Measurements from ENCODE around the gene PLD6.
"Not testable (repeated sequence)": the region's sequence is repeated elsewhere in the genome, so short reads cannot be mapped to it uniquely, and the experiment has no call there.

The PLD6 gene

GRCh38 chr17:17176341-17176740, 29.8 kb downstream of the PLD6 start:
- DNase-seq (ENCODE audit: low read depth in 2 of 2): no peak

- DNase-seq (ENCODE audit: low read depth in 2 of 2): no peak
Observed at GRCh38 chr17:17175917-17176316, 30.2 kb downstream of the PLD6 start.

- no peak for DNase-seq (ENCODE audit: low read depth in 2 of 2)
Observed at GRCh38 chr17:17175340-17175739, 30.8 kb downstream of the PLD6 start.

- no peak for DNase-seq (ENCODE audit: low read depth in 2 of 2)
Observed at GRCh38 chr17:17173921-17174320, 32.2 kb downstream of the PLD6 start.

- no peak for DNase-seq (ENCODE audit: low read depth in 2 of 2)
Observed at GRCh38 chr17:17172990-17173389, 33.1 kb downstream of the PLD6 start.

GRCh38 chr17:17172001-17172939, 33.9 kb downstream of the PLD6 start:
- DNase-seq (ENCODE audit: low read depth in 2 of 2): no peak

- DNase-seq (ENCODE audit: low read depth in 2 of 2): no peak
Observed at GRCh38 chr17:17171186-17171585, 34.9 kb downstream of the PLD6 start.

GRCh38 chr17:17170346-17170985, 35.7 kb downstream of the PLD6 start:
- DNase-seq (ENCODE audit: low read depth in 2 of 2): no peak

GRCh38 chr17:17169396-17169795, 36.7 kb downstream of the PLD6 start:
- no peak for DNase-seq (ENCODE audit: low read depth in 2 of 2)

GRCh38 chr17:17168401-17168800, 37.7 kb downstream of the PLD6 start:
- no peak for DNase-seq (ENCODE audit: low read depth in 2 of 2)

GRCh38 chr17:17167986-17168385, 38.1 kb downstream of the PLD6 start:
- DNase-seq (ENCODE audit: low read depth in 2 of 2): no peak

- no peak for DNase-seq (ENCODE audit: low read depth in 2 of 2)
Observed at GRCh38 chr17:17167356-17167755, 38.8 kb downstream of the PLD6 start.

- no peak for DNase-seq (ENCODE audit: low read depth in 2 of 2)
Observed at GRCh38 chr17:17166446-17166845, 39.7 kb downstream of the PLD6 start.

- no peak for DNase-seq (ENCODE audit: low read depth in 2 of 2)
Observed at GRCh38 chr17:17165666-17166308, 40.3 kb downstream of the PLD6 start.

- DNase-seq (ENCODE audit: low read depth in 2 of 2): no peak
Observed at GRCh38 chr17:17164676-17165075, 41.5 kb downstream of the PLD6 start.

- no peak for DNase-seq (ENCODE audit: low read depth in 2 of 2)
Observed at GRCh38 chr17:17164156-17164555, 42.0 kb downstream of the PLD6 start.

GRCh38 chr17:17161759-17162158, 44.4 kb downstream of the PLD6 start:
- no peak for DNase-seq (ENCODE audit: low read depth in 2 of 2)

GRCh38 chr17:17161121-17161520, 45.0 kb downstream of the PLD6 start:
- DNase-seq (ENCODE audit: low read depth in 2 of 2): no peak

GRCh38 chr17:17159571-17159970, 46.6 kb downstream of the PLD6 start:
- no peak for DNase-seq (ENCODE audit: low read depth in 2 of 2)

- not testable (repeated sequence) for DNase-seq (ENCODE audit: low read depth in 2 of 2)
Observed at GRCh38 chr17:17158506-17158905, 47.6 kb downstream of the PLD6 start.

GRCh38 chr17:17157041-17157440, 49.1 kb downstream of the PLD6 start:
- DNase-seq (ENCODE audit: low read depth in 2 of 2): no peak

- no peak for DNase-seq (ENCODE audit: low read depth in 2 of 2)
Observed at GRCh38 chr17:17156511-17156910, 49.6 kb downstream of the PLD6 start.

GRCh38 chr17:17156107-17156506, 50.0 kb downstream of the PLD6 start:
- no peak for DNase-seq (ENCODE audit: low read depth in 2 of 2)

All from stimulated activated CD4-positive, alpha-beta T cell treated with anti-CD3 and anti-CD28 coated beads, Interleukin-15, amount 100 ng/mL, for 48 hours (primary cell).